Measurements from ENCODE around the gene ENPP3.

Gene ENPP3

GRCh38 chr6:131642565-131642964 is 5.5 kb downstream of the ENPP3 start:
- no peak for TF ChIP-seq CTCF (conservative IDR thresholded peaks at IDR 0.05; ENCODE audit: low read depth, low read length)

GRCh38 chr6:131642987-131643611 is 6.0 kb downstream of the ENPP3 start:
- H3K4me3 ChIP-seq (ENCODE audit: low read length) = no peak overlapping the region
- DNase-seq (ENCODE audit: low read depth) = no peak
- TF ChIP-seq CTCF (conservative IDR thresholded peaks at IDR 0.05; ENCODE audit: low read depth, low read length) = no peak

More at GRCh38 chr6:131642565-131642964, 5.5 kb downstream of the ENPP3 start:
- H3K4me3 ChIP-seq (ENCODE audit: low read length) = no peak overlapping the region
- no peak for DNase-seq (ENCODE audit: low read depth)

- no peak for TF ChIP-seq CTCF (conservative IDR thresholded peaks at IDR 0.05; ENCODE audit: low read depth, low read length)
- H3K4me3 ChIP-seq (ENCODE audit: low read length) = no peak overlapping the region
- DNase-seq (ENCODE audit: low read depth) = no peak
Measured at GRCh38 chr6:131643855-131644460, 6.9 kb downstream of the ENPP3 start.

GRCh38 chr6:131644921-131645320 is 7.8 kb downstream of the ENPP3 start:
- DNase-seq (ENCODE audit: low read depth) = no peak
- TF ChIP-seq CTCF (conservative IDR thresholded peaks at IDR 0.05; ENCODE audit: low read depth, low read length) = no peak
- no peak overlapping the region for H3K4me3 ChIP-seq (ENCODE audit: low read length)

- no peak overlapping the region for H3K4me3 ChIP-seq (ENCODE audit: low read length)
- DNase-seq (ENCODE audit: low read depth) = no peak
- no peak for TF ChIP-seq CTCF (conservative IDR thresholded peaks at IDR 0.05; ENCODE audit: low read depth, low read length)
Measured at GRCh38 chr6:131645846-131646245, 8.7 kb downstream of the ENPP3 start.

- DNase-seq (ENCODE audit: low read depth) = no peak
- no peak for TF ChIP-seq CTCF (conservative IDR thresholded peaks at IDR 0.05; ENCODE audit: low read depth, low read length)
- no peak overlapping the region for H3K4me3 ChIP-seq (ENCODE audit: low read length)
Measured at GRCh38 chr6:131646249-131646670, 9.2 kb downstream of the ENPP3 start.

- H3K4me3 ChIP-seq (ENCODE audit: low read length) = no peak overlapping the region
- no peak for DNase-seq (ENCODE audit: low read depth)
- TF ChIP-seq CTCF (conservative IDR thresholded peaks at IDR 0.05; ENCODE audit: low read depth, low read length) = no peak
Measured at GRCh38 chr6:131651782-131652181, 14.7 kb downstream of the ENPP3 start.

All from retinal pigment epithelial cell (primary cell).